ENCODE measurements around the gene SLC27A5. TPM values are rescaled to one million over a fixed set of nuclear protein-coding genes. Genes with fewer than 3 reads are reported as not detected.

Gene SLC27A5
- total and polyA plus RNA-seq, 2 of the 13 experiments (the other 11 are each of a cell fraction or from before 2014, with no cell fraction given), result 30.3 to 40.2 TPM

- TF ChIP-seq, protein P1, sequence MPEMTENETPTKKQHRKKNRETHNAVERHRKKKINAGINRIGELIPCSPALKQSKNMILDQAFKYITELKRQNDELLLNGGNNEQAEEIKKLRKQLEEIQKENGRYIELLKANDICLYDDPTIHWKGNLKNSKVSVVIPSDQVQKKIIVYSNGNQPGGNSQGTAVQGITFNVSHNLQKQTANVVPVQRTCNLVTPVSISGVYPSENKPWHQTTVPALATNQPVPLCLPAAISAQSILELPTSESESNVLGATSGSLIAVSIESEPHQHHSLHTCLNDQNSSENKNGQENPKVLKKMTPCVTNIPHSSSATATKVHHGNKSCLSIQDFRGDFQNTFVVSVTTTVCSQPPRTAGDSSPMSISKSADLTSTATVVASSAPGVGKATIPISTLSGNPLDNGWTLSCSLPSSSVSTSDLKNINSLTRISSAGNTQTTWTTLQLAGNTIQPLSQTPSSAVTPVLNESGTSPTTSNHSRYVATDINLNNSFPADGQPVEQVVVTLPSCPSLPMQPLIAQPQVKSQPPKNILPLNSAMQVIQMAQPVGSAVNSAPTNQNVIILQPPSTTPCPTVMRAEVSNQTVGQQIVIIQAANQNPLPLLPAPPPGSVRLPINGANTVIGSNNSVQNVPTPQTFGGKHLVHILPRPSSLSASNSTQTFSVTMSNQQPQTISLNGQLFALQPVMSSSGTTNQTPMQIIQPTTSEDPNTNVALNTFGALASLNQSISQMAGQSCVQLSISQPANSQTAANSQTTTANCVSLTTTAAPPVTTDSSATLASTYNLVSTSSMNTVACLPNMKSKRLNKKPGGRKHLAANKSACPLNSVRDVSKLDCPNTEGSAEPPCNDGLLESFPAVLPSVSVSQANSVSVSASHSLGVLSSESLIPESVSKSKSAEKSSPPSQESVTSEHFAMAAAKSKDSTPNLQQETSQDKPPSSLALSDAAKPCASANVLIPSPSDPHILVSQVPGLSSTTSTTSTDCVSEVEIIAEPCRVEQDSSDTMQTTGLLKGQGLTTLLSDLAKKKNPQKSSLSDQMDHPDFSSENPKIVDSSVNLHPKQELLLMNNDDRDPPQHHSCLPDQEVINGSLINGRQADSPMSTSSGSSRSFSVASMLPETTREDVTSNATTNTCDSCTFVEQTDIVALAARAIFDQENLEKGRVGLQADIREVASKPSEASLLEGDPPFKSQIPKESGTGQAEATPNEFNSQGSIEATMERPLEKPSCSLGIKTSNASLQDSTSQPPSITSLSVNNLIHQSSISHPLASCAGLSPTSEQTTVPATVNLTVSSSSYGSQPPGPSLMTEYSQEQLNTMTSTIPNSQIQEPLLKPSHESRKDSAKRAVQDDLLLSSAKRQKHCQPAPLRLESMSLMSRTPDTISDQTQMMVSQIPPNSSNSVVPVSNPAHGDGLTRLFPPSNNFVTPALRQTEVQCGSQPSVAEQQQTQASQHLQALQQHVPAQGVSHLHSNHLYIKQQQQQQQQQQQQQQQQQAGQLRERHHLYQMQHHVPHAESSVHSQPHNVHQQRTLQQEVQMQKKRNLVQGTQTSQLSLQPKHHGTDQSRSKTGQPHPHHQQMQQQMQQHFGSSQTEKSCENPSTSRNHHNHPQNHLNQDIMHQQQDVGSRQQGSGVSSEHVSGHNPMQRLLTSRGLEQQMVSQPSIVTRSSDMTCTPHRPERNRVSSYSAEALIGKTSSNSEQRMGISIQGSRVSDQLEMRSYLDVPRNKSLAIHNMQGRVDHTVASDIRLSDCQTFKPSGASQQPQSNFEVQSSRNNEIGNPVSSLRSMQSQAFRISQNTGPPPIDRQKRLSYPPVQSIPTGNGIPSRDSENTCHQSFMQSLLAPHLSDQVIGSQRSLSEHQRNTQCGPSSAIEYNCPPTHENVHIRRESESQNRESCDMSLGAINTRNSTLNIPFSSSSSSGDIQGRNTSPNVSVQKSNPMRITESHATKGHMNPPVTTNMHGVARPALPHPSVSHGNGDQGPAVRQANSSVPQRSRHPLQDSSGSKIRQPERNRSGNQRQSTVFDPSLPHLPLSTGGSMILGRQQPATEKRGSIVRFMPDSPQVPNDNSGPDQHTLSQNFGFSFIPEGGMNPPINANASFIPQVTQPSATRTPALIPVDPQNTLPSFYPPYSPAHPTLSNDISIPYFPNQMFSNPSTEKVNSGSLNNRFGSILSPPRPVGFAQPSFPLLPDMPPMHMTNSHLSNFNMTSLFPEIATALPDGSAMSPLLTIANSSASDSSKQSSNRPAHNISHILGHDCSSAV (CRISPR knock-in tag; IDR thresholded peaks at IDR 0.05; ENCODE audit: borderline replicate concordance), result no peak
- TF ChIP-seq ZBTB44 (CRISPR knock-in tag; IDR thresholded peaks at IDR 0.05), result no peak
- TF ChIP-seq FIP1L1 (IDR thresholded peaks at IDR 0.05; ENCODE audit: borderline replicate concordance, insufficient read depth, low read depth, low read length), result no peak
- no peak for TF ChIP-seq ZNF713 (CRISPR knock-in tag; IDR thresholded peaks at IDR 0.05)
Measured at GRCh38 chr19:58511353-58512208, at the start of gene SLC27A5 (continued).

Data from HepG2 (cell line).